Vagina (tissue), 2 donors: Measurements from ENCODE around the gene FBXO4. TPM values are rescaled to one million over a fixed set of nuclear protein-coding genes. Genes with fewer than 3 reads are reported as not detected.
A peak's percentile ranks its signal among the peaks of the same experiment; 100 is the strongest.

Source experiments
- DNase-seq, 2 donors: peaks; one replicate each; pipeline ENCODE4 v3.0.0-alpha.2; 2017; ENCODE audit errors: extremely low spot score in 2 of 2
- H3K27ac ChIP-seq: fragments of 200-600 bp; sonication (generic); one replicate; pipeline ENCODE4 v1.5.1; 2019
- H3K27me3 ChIP-seq: fragments of 200-600 bp; sonication (generic); one replicate; pipeline ENCODE4 v1.5.1; 2019
- H3K36me3 ChIP-seq, 2 donors: fragments of 200-600 bp; sonication (generic); one replicate each; pipeline ENCODE4 v1.5.1; 2017 to 2019
- H3K4me1 ChIP-seq: fragments of 200-600 bp; sonication (generic); one replicate; pipeline ENCODE4 v1.5.1; 2019
- H3K4me3 ChIP-seq, 2 donors: fragments of 200-600 bp; sonication (generic); 1 replicate in 1 of 2; 2 replicates in 1 of 2; pipeline ENCODE4 v1.5.1; 2016 to 2019
- H3K9me3 ChIP-seq: fragments of 200-600 bp; sonication (generic); one replicate; pipeline ENCODE4 v1.5.1; 2019
- POLR2A ChIP-seq, 2 donors: fragments of 450-650 bp; IDR thresholded peaks; one replicate each; pipeline ENCODE4 v1.6.1; 2017; ENCODE audit warnings: antibody characterized with exemption in 2 of 2, mild to moderate bottlenecking in 2 of 2, moderate library complexity in 2 of 2
- POLR2AphosphoS5 ChIP-seq, 2 donors: sonication (generic); formaldehyde crosslinking; IDR thresholded peaks; one replicate each; pipeline ENCODE4 v1.9.0; 2017; ENCODE audit warnings: antibody characterized with exemption in 2 of 2, mild to moderate bottlenecking in 2 of 2, low read depth in 1 of 2; ENCODE audit not compliant: insufficient read depth in 1 of 2
- intact Hi-C: fragments of 100-400 bp; cut with DNase I; formaldehyde crosslinking; loops from one replicate; pipeline ENCODE4 v1.15.1; 2023
- total RNA-seq: library from RNA; depleted of rRNA; stranded (reverse); fragments of >200 nt; gene quantifications from one replicate; pipeline ENCODE4 v1.2.3, GENCODE V29; 2016
- TF ChIP-seq, protein P1 (sequence below), 3 experiments: fragments of 450-650 bp in 2 of 3; fragments of 200-600 bp in 1 of 3; sonication (generic) in 1 of 3; IDR thresholded peaks; one replicate each; pipeline ENCODE4 v1.5.1; 2017 to 2019; ENCODE audit warnings: antibody characterized with exemption in 3 of 3, mild to moderate bottlenecking in 2 of 3, moderate library complexity in 2 of 3

The FBXO4 gene
- total RNA-seq, 1 donor from 2014 or later: 7.1 TPM

DNA sequence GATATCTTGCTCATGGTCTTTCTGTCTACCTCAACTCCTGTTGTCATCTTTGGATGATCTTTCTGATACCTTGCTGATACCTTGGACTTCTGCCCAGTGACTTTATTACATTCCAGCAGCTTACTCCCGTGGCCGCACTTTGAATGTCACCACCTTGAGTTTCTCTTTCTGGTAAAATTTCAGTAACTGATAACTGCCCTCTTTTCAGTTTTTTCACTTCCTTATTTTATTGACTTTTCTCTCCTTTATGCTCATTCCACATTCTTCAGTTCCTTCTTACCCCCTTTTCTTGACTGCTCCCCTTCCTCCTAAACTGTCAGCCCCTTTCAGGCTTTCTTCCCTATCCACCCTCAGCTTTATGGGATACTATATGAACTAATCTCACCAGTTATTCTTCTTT is 7.0 kb upstream of the FBXO4 start:
- Histone ChIP-seq H3K9me3 (no peaks in the 10 kb centered on the region), H3K36me3 (peaks cover 0 to 59% of the 10 kb centered on the region in 2 donors), H3K4me3 (no peak overlapping the region), H3K27ac (no peak overlapping the region), H3K4me1 (no peaks in the 10 kb centered on the region), H3K27me3 (no peaks in the 10 kb centered on the region)
- TF ChIP-seq, protein P1, sequence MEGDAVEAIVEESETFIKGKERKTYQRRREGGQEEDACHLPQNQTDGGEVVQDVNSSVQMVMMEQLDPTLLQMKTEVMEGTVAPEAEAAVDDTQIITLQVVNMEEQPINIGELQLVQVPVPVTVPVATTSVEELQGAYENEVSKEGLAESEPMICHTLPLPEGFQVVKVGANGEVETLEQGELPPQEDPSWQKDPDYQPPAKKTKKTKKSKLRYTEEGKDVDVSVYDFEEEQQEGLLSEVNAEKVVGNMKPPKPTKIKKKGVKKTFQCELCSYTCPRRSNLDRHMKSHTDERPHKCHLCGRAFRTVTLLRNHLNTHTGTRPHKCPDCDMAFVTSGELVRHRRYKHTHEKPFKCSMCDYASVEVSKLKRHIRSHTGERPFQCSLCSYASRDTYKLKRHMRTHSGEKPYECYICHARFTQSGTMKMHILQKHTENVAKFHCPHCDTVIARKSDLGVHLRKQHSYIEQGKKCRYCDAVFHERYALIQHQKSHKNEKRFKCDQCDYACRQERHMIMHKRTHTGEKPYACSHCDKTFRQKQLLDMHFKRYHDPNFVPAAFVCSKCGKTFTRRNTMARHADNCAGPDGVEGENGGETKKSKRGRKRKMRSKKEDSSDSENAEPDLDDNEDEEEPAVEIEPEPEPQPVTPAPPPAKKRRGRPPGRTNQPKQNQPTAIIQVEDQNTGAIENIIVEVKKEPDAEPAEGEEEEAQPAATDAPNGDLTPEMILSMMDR (IDR thresholded peaks at IDR 0.05): no peak
- TF ChIP-seq POLR2AphosphoS5 (IDR thresholded peaks at IDR 0.05; ENCODE audit: insufficient read depth in 1 of 2, low read depth in 1 of 2): no peak
- DNase-seq: no peak
- intact Hi-C loops: no loop called here

DNA sequence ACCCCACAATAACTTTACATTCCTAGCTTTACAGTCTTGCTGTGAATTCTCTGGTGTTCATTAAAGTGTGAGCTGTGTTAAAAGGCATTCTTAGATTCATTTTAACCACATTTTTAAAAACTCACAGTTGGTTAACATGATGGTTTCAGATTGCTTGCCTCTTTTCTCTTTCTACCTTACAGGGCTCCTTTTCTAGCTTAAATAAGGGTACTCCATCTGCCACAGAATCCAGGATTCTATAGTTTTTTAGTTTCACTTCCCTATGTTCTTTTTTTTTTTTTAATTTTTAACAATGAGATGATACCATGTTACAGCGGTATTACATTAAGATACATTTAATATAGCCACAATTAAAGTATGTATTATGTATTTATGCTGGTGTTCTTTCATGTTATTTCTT is 3.9 kb upstream of the FBXO4 start:
- no peaks in the 10 kb centered on the region for H3K27me3 ChIP-seq
- H3K27ac ChIP-seq: no peak overlapping the region
- no peaks in the 10 kb centered on the region for H3K9me3 ChIP-seq
- H3K36me3 ChIP-seq: peaks cover 0 to 41% of the 10 kb centered on the region in 2 donors
- H3K4me1 ChIP-seq: peaks cover 11% of the 10 kb centered on the region
- TF ChIP-seq POLR2AphosphoS5 (IDR thresholded peaks at IDR 0.05; ENCODE audit: insufficient read depth in 1 of 2, low read depth in 1 of 2) (no peak), POLR2A (IDR thresholded peaks at IDR 0.05) (no peak)
- TF ChIP-seq, protein P1 (IDR thresholded peaks at IDR 0.05): no peak
- no peak for DNase-seq
- no peak overlapping the region for H3K4me3 ChIP-seq
- intact Hi-C loops: no loop called here

GRCh38 chr5:41921874-41922273 is 3.2 kb upstream of the FBXO4 start:
- H3K9me3 ChIP-seq: no peaks in the 10 kb centered on the region
- no peaks in the 10 kb centered on the region for H3K27me3 ChIP-seq
- TF ChIP-seq POLR2A (IDR thresholded peaks at IDR 0.05) (no peak), POLR2AphosphoS5 (IDR thresholded peaks at IDR 0.05; ENCODE audit: insufficient read depth in 1 of 2, low read depth in 1 of 2) (peak in 1 of 2 donors; percentile 52)
- TF ChIP-seq, protein P1 (IDR thresholded peaks at IDR 0.05): no peak
- peaks cover 15% of the 10 kb centered on the region for H3K4me1 ChIP-seq
- H3K36me3 ChIP-seq: peaks cover 0 to 40% of the 10 kb centered on the region in 2 donors
- H3K27ac ChIP-seq: no peak overlapping the region
- intact Hi-C loops: no loop called here
- no peak for DNase-seq
- H3K4me3 ChIP-seq: no peak overlapping the region

- Histone ChIP-seq H3K27me3 (no peaks in the 10 kb centered on the region), H3K27ac (peak overlapping the region; percentile 97), H3K36me3 (peaks cover 0 to 20% of the 10 kb centered on the region in 2 donors), H3K4me3 (peak overlapping the region; percentile 63 to 75), H3K9me3 (no peaks in the 10 kb centered on the region), H3K4me1 (peaks cover 15% of the 10 kb centered on the region)
- intact Hi-C loops: no loop called here
- TF ChIP-seq POLR2A (IDR thresholded peaks at IDR 0.05): no peak
- no peak for TF ChIP-seq POLR2AphosphoS5 (IDR thresholded peaks at IDR 0.05; ENCODE audit: insufficient read depth in 1 of 2, low read depth in 1 of 2)
- TF ChIP-seq, protein P1 (IDR thresholded peaks at IDR 0.05): no peak
- DNase-seq: no peak
Observed at GRCh38 chr5:41924526-41924871, 582 bp upstream of the FBXO4 start.

GRCh38 chr5:41925555-41925951 is 472 bp downstream of the FBXO4 start:
- Histone ChIP-seq H3K4me3 (peak overlapping the region; percentile 63 to 75), H3K9me3 (no peaks in the 10 kb centered on the region), H3K36me3 (peaks cover 0 to 9% of the 10 kb centered on the region in 2 donors), H3K4me1 (peaks cover 15% of the 10 kb centered on the region), H3K27me3 (no peaks in the 10 kb centered on the region), H3K27ac (peak overlapping the region; percentile 97)
- TF ChIP-seq POLR2A (IDR thresholded peaks at IDR 0.05) (no peak), POLR2AphosphoS5 (IDR thresholded peaks at IDR 0.05; ENCODE audit: insufficient read depth in 1 of 2, low read depth in 1 of 2) (no peak)
- TF ChIP-seq, protein P1 (IDR thresholded peaks at IDR 0.05): no peak
- intact Hi-C loops: no loop called here
- peak in 1 of 2 donors; percentile 88 for DNase-seq
